GM23338 (cell line): Measurements from ENCODE around the gene CUL7. TPM values are rescaled to one million over a fixed set of nuclear protein-coding genes. Genes with fewer than 3 reads are reported as not detected.

Source experiments
- ATAC-seq: fragments of 200-7000 bp; cut with Tn5 transposase; 3 replicates; pipeline ENCODE4 v1.9.1; 2020
- DNase-seq: peaks from one replicate; pipeline ENCODE4 v3.0.0-alpha.2; 2015; ENCODE audit warnings: low spot score
- H2AFZ ChIP-seq: fragments of 200-600 bp; sonication (generic); 2 replicates; pipeline ENCODE4 v1.8.0; 2016; ENCODE audit warnings: antibody characterized with exemption, mild to moderate bottlenecking, moderate library complexity
- H3F3A ChIP-seq: fragments of 200-600 bp; sonication (generic); replicated peaks from 2 replicates; pipeline ENCODE4 v1.8.0; 2017; ENCODE audit warnings: antibody characterized with exemption, mixed run types, low read depth
- H3K27ac ChIP-seq: fragments of 200-600 bp; sonication (generic); 2 replicates; pipeline ENCODE4 v1.6.1; 2016; ENCODE audit warnings: low read depth
- H3K27me3 ChIP-seq: fragments of 200-600 bp; sonication (generic); 2 replicates; pipeline ENCODE4 v1.8.0; 2016; ENCODE audit warnings: mild to moderate bottlenecking, mixed run types, moderate library complexity; ENCODE audit not compliant: insufficient read depth
- H3K36me3 ChIP-seq: fragments of 200-600 bp; sonication (generic); 2 replicates; pipeline ENCODE4 v1.8.0; 2016; ENCODE audit warnings: mild to moderate bottlenecking; ENCODE audit not compliant: insufficient read depth
- H3K4me1 ChIP-seq: fragments of 200-600 bp; sonication (generic); 2 replicates; pipeline ENCODE4 v1.8.0; 2016; ENCODE audit warnings: mild to moderate bottlenecking, moderate library complexity; ENCODE audit not compliant: insufficient read depth
- H3K4me2 ChIP-seq: fragments of 200-600 bp; sonication (generic); 2 replicates; pipeline ENCODE4 v1.7.1; 2017; ENCODE audit warnings: mixed run types
- H3K4me3 ChIP-seq: fragments of 200-600 bp; sonication (generic); 2 replicates; pipeline ENCODE4 v1.6.1; 2016; ENCODE audit warnings: mixed run types
- H3K79me2 ChIP-seq: fragments of 200-600 bp; sonication (generic); replicated peaks from 2 replicates; pipeline ENCODE4 v1.8.0; 2017; ENCODE audit warnings: mild to moderate bottlenecking; ENCODE audit not compliant: insufficient read depth
- H3K9me2 ChIP-seq: fragments of 200-600 bp; sonication (generic); 2 replicates; pipeline ENCODE4 v1.8.0; 2017; ENCODE audit not compliant: insufficient read depth
- H4K20me1 ChIP-seq: fragments of 200-600 bp; sonication (generic); replicated peaks from 2 replicates; pipeline ENCODE4 v1.8.0; 2017; ENCODE audit warnings: mild to moderate bottlenecking; ENCODE audit not compliant: insufficient read depth
- H3K27ac Mint-ChIP-seq: 2 replicates; pipeline ENCODE4 v1.8.0; 2020; ENCODE audit warnings: inconsistent platforms, mild to moderate bottlenecking, moderate library complexity, mixed read lengths
- H3K27me3 Mint-ChIP-seq: 3 replicates; pipeline ENCODE4 v1.8.0; 2022; ENCODE audit warnings: low read depth, mild to moderate bottlenecking, moderate library complexity, mixed read lengths, inconsistent platforms; ENCODE audit not compliant: insufficient read depth, poor library complexity
- H3K36me3 Mint-ChIP-seq: 3 replicates; pipeline ENCODE4 v1.8.0; 2021; ENCODE audit warnings: low read depth, mild to moderate bottlenecking, inconsistent platforms, moderate library complexity, mixed read lengths
- H3K4me1 Mint-ChIP-seq: 3 replicates; pipeline ENCODE4 v1.8.0; 2020; ENCODE audit warnings: mild to moderate bottlenecking, inconsistent platforms, mixed read lengths
- H3K4me3 Mint-ChIP-seq: 3 replicates; pipeline ENCODE4 v1.8.0; 2021; ENCODE audit warnings: moderate library complexity, mild to moderate bottlenecking, inconsistent platforms, mixed read lengths
- H3K9me3 Mint-ChIP-seq: 3 replicates; pipeline ENCODE4 v1.8.0; 2020; ENCODE audit warnings: moderate library complexity, mild to moderate bottlenecking, inconsistent platforms, mixed read lengths
- CREB1 ChIP-seq: fragments of 250-450 bp; sonication (Bioruptor Pico); IDR thresholded peaks from 2 replicates; pipeline ENCODE4 v1.5.0; 2020; ENCODE audit warnings: low read depth, mild to moderate bottlenecking, moderate library complexity
- CTCF ChIP-seq, 2 experiments: fragments of 200-600 bp in 1 of 2; sonication (generic) in 1 of 2; conservative IDR thresholded peaks; 2 replicates each; pipeline versions ENCODE4 v1.5.1 to v1.6.1; 2016 to 2017; ENCODE audit warnings: antibody characterized with exemption in 2 of 2, low read depth in 2 of 2, mild to moderate bottlenecking in 2 of 2, moderate library complexity in 1 of 2
- ETS1 ChIP-seq: IDR thresholded peaks from 2 replicates; pipeline ENCODE4 v1.6.1; 2016; ENCODE audit warnings: antibody characterized with exemption
- EZH2 ChIP-seq: fragments of 200-600 bp; sonication (generic); IDR thresholded peaks from one replicate; pipeline ENCODE4 v1.8.0; 2017; ENCODE audit warnings: antibody characterized with exemption, mild to moderate bottlenecking, low read depth; ENCODE audit not compliant: unreplicated experiment
- EZH2phosphoT487 ChIP-seq: fragments of 200-600 bp; sonication (generic); IDR thresholded peaks from one replicate; pipeline ENCODE4 v1.8.1; 2018; ENCODE audit warnings: antibody characterized with exemption; ENCODE audit not compliant: unreplicated experiment
- JUNB ChIP-seq: IDR thresholded peaks from one replicate; pipeline ENCODE4 v1.6.1; 2016; ENCODE audit warnings: antibody characterized with exemption; ENCODE audit not compliant: unreplicated experiment
- NANOG ChIP-seq: IDR thresholded peaks from 2 replicates; pipeline ENCODE4 v1.6.1; 2016; ENCODE audit warnings: antibody characterized with exemption, borderline replicate concordance
- POLR2AphosphoS5 ChIP-seq: IDR thresholded peaks from 2 replicates; pipeline ENCODE4 v1.6.1; 2016; ENCODE audit warnings: antibody characterized with exemption, low read depth
- REST ChIP-seq: IDR thresholded peaks from one replicate; pipeline ENCODE4 v1.6.1; 2018; ENCODE audit warnings: antibody characterized with exemption; ENCODE audit not compliant: unreplicated experiment
- STAT1 ChIP-seq: IDR thresholded peaks from one replicate; pipeline ENCODE4 v1.6.1; 2016; ENCODE audit warnings: antibody characterized with exemption; ENCODE audit not compliant: unreplicated experiment
- ZNF114 ChIP-seq: fragments of 250-450 bp; sonication (Bioruptor Pico); IDR thresholded peaks from 2 replicates; pipeline ENCODE4 v1.5.0; 2020; ENCODE audit warnings: mild to moderate bottlenecking, moderate library complexity
- ZNF331 ChIP-seq: fragments of 250-450 bp; sonication (Bioruptor Pico); IDR thresholded peaks from 2 replicates; pipeline ENCODE4 v1.5.0; 2020; ENCODE audit warnings: low read depth, mild to moderate bottlenecking, moderate library complexity
- polyA plus RNA-seq: library from polyadenylated mRNA; unstranded; fragments of >200 nt; fragmentation: Nextera tagmentation; extraction: Ambion mirVana; gene quantifications from 2 replicates; pipeline ENCODE4 v1.2.1, GENCODE V29; 2016
- total RNA-seq: library from RNA; depleted of rRNA; stranded (reverse); fragments of >200 nt; shearing (Covaris generic); gene quantifications from 2 replicates; pipeline ENCODE4 v1.2.3, GENCODE V29; 2014

Gene CUL7
- total and polyA plus RNA-seq, 2 experiments from 2014 or later = 3.4 to 13.2 TPM

- TF ChIP-seq CTCF (conservative IDR thresholded peaks at IDR 0.05; ENCODE audit: low read depth in 2 of 2) = no peak
- no peak for TF ChIP-seq CREB1 (CRISPR knock-in tag)
- TF ChIP-seq NANOG = no peak
- TF ChIP-seq EZH2 = no peak
- TF ChIP-seq ZNF331 (CRISPR knock-in tag) = no peak
Observed at GRCh38 chr6:42993445-42993844, 60.2 kb downstream of the CUL7 start (continued).

GRCh38 chr6:42989923-42990322 lies 63.7 kb downstream of the CUL7 start:
- H3K9me2 ChIP-seq = no peaks in the 10 kb centered on the region
- H3K9me3 Mint-ChIP-seq = no peaks in the 10 kb centered on the region
- no peak for ATAC-seq
- no peak for DNase-seq
- H3K27ac ChIP-seq = no peak overlapping the region
- peaks cover 9% of the 10 kb centered on the region for H3K27me3 Mint-ChIP-seq
- no peak overlapping the region for H3K27ac Mint-ChIP-seq
- H3K4me2 ChIP-seq = no peak overlapping the region
- H3K36me3 Mint-ChIP-seq = peaks cover 20% of the 10 kb centered on the region; the same call in 2 of the 3 replicates
- no peaks in the 10 kb centered on the region for H3K27me3 ChIP-seq
- no peak overlapping the region for H3K4me3 Mint-ChIP-seq
- H3F3A ChIP-seq = 0 out of 2 replicates have a peak, but pooled peaks cover 8% of the 10 kb centered on the region
- H3K4me1 Mint-ChIP-seq = peaks cover 14% of the 10 kb centered on the region
- peaks cover 17% of the 10 kb centered on the region for H3K79me2 ChIP-seq
- no peak overlapping the region for H3K4me3 ChIP-seq
- peaks cover 20% of the 10 kb centered on the region for H4K20me1 ChIP-seq
- H2AFZ ChIP-seq = no peak overlapping the region
- 0 out of 2 replicates have a peak, but pooled peaks cover 5% of the 10 kb centered on the region for H3K36me3 ChIP-seq
- peaks cover 9% of the 10 kb centered on the region; the same call in 1 of the 2 replicates for H3K4me1 ChIP-seq
- no peak for TF ChIP-seq ZNF331 (CRISPR knock-in tag)
- no peak for TF ChIP-seq POLR2AphosphoS5
- no peak for TF ChIP-seq CTCF (conservative IDR thresholded peaks at IDR 0.05; ENCODE audit: low read depth in 2 of 2)
- TF ChIP-seq EZH2 = no peak
- no peak for TF ChIP-seq ZNF114 (CRISPR knock-in tag)
- no peak for TF ChIP-seq STAT1
- TF ChIP-seq CREB1 (CRISPR knock-in tag) = no peak
- no peak for TF ChIP-seq EZH2phosphoT487
- no peak for TF ChIP-seq REST
- TF ChIP-seq ETS1 = no peak
- no peak for TF ChIP-seq NANOG
- TF ChIP-seq JUNB = no peak
